Endothelial cell of umbilical vein (primary cell): ENCODE data around the gene DIP2C.

Experiments used
- GATA2 ChIP-seq: IDR thresholded peaks from 2 replicates; pipeline ENCODE4 v1.7.0; 2011; ENCODE audit warnings: low read depth, mild to moderate bottlenecking, moderate library complexity, mixed read lengths, low read length; ENCODE audit not compliant: insufficient read length, insufficient read depth
- POLR2A ChIP-seq: IDR thresholded peaks from 2 replicates; pipeline ENCODE4 v1.6.1; 2012; ENCODE audit warnings: low read depth, mild to moderate bottlenecking, control low read depth, low read length
- POLR2AphosphoS5 ChIP-seq: IDR thresholded peaks from 2 replicates; pipeline ENCODE4 v1.6.1; 2012; ENCODE audit warnings: low read depth, mild to moderate bottlenecking, control low read depth, low read length, moderate library complexity; ENCODE audit not compliant: insufficient read depth
- TF ChIP-seq, protein P1 (sequence below), 2 donors: IDR thresholded peaks; 1 replicate in 1 of 2; 2 replicates in 1 of 2; pipeline ENCODE4 v1.5.1; 2011; ENCODE audit warnings: low read length in 2 of 2, mild to moderate bottlenecking in 2 of 2, moderate library complexity in 2 of 2, control low read depth in 1 of 2, inconsistent platforms in 1 of 2, low read depth in 1 of 2; ENCODE audit not compliant: insufficient read depth in 1 of 2; ENCODE audit errors: extremely low read depth in 1 of 2

GRCh38 chr10:515674-516073 is 173.8 kb downstream of the DIP2C start:
- no peak for TF ChIP-seq POLR2AphosphoS5
- TF ChIP-seq, protein P1, sequence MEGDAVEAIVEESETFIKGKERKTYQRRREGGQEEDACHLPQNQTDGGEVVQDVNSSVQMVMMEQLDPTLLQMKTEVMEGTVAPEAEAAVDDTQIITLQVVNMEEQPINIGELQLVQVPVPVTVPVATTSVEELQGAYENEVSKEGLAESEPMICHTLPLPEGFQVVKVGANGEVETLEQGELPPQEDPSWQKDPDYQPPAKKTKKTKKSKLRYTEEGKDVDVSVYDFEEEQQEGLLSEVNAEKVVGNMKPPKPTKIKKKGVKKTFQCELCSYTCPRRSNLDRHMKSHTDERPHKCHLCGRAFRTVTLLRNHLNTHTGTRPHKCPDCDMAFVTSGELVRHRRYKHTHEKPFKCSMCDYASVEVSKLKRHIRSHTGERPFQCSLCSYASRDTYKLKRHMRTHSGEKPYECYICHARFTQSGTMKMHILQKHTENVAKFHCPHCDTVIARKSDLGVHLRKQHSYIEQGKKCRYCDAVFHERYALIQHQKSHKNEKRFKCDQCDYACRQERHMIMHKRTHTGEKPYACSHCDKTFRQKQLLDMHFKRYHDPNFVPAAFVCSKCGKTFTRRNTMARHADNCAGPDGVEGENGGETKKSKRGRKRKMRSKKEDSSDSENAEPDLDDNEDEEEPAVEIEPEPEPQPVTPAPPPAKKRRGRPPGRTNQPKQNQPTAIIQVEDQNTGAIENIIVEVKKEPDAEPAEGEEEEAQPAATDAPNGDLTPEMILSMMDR (IDR thresholded peaks at IDR 0.05; ENCODE audit: extremely low read depth in 1 of 2, insufficient read depth in 1 of 2, low read depth in 1 of 2, low read length in 2 of 2): no peak
- no peak for TF ChIP-seq GATA2
- no peak for TF ChIP-seq POLR2A
